AG04450 (cell line): ENCODE data around the gene BZW1. TPM values are rescaled to one million over a fixed set of nuclear protein-coding genes. Genes with fewer than 3 reads are reported as not detected.
"Not testable (repeated sequence)": the region's sequence is repeated elsewhere in the genome, so short reads cannot be mapped to it uniquely, and the experiment has no call there.

Source experiments
- CTCF ChIA-PET: fragments of 300-600, 350-600 bp; formaldehyde crosslinking; extraction: SDS; loops from one replicate; lab custom pipeline; 2022; ENCODE audit warnings: antibody characterized with exemption, inconsistent platforms; lab: Charles Lee
- POLR2A ChIA-PET: fragments of 350-600 bp; formaldehyde crosslinking; extraction: SDS; loops from one replicate; lab custom pipeline; 2021; ENCODE audit warnings: antibody characterized with exemption, inconsistent platforms; lab: Yijun Ruan, JAX
- DNase-seq: peaks from one replicate; pipeline ENCODE4 v3.0.0-alpha.2; 2011; ENCODE audit warnings: low read depth, low spot score
- H3K27ac ChIP-seq: one replicate; pipeline ENCODE4 v1.5.1; 2012; ENCODE audit warnings: low read depth, low read length, control low read depth
- H3K27me3 ChIP-seq: one replicate; pipeline ENCODE4 v1.6.0; 2012; ENCODE audit warnings: low read length; ENCODE audit not compliant: control insufficient read depth, insufficient read depth
- H3K4me3 ChIP-seq: 2 replicates; pipeline ENCODE4 v1.5.1; 2011; ENCODE audit warnings: mild to moderate bottlenecking, low read depth, low read length, control low read depth
- H3K9me3 ChIP-seq: 2 replicates; pipeline ENCODE4 v1.5.1; 2012; ENCODE audit warnings: low read length; ENCODE audit not compliant: control insufficient read depth, insufficient read depth
- CTCF ChIP-seq: IDR thresholded peaks from 2 replicates; pipeline ENCODE4 v1.5.1; 2011; ENCODE audit warnings: low read depth, low read length, control low read depth, inconsistent platforms
- polyA plus RNA-seq: library from polyadenylated mRNA; depleted of rRNA; stranded (reverse); fragments of >200 nt; gene quantifications from 2 replicates; pipeline ENCODE4 v1.2.3, GENCODE V29; 2011

Gene BZW1
- polyA plus RNA-seq, 1 experiment: 376 TPM

GRCh38 chr2:200796561-200796960 lies 15.1 kb upstream of the BZW1 start:
- ChIA-PET CTCF (no interaction called here), POLR2A (no interaction called here)
- H3K27ac ChIP-seq: no peak overlapping the region
- no peak overlapping the region for H3K4me3 ChIP-seq
- TF ChIP-seq CTCF: no peak
- DNase-seq: no peak
- no peaks in the 10 kb centered on the region for H3K9me3 ChIP-seq
- H3K27me3 ChIP-seq: no peaks in the 10 kb centered on the region

GRCh38 chr2:200797242-200797770 lies 14.4 kb upstream of the BZW1 start:
- DNase-seq: no peak
- Histone ChIP-seq H3K4me3 (no peak overlapping the region), H3K9me3 (no peaks in the 10 kb centered on the region), H3K27me3 (no peaks in the 10 kb centered on the region), H3K27ac (no peak overlapping the region)
- ChIA-PET POLR2A (no interaction called here), CTCF (no interaction called here)
- no peak for TF ChIP-seq CTCF

GRCh38 chr2:200798514-200798913 lies 13.2 kb upstream of the BZW1 start:
- no peak for DNase-seq
- Histone ChIP-seq H3K4me3 (no peak overlapping the region), H3K9me3 (no peaks in the 10 kb centered on the region), H3K27me3 (no peaks in the 10 kb centered on the region), H3K27ac (no peak overlapping the region)
- no peak for TF ChIP-seq CTCF
- CTCF ChIA-PET: no interaction called here
- POLR2A ChIA-PET: no interaction called here

GRCh38 chr2:200800458-200800857 lies 11.3 kb upstream of the BZW1 start:
- POLR2A ChIA-PET: no interaction called here
- Histone ChIP-seq H3K9me3 (no peaks in the 10 kb centered on the region), H3K4me3 (no peak overlapping the region), H3K27me3 (no peaks in the 10 kb centered on the region), H3K27ac (no peak overlapping the region)
- TF ChIP-seq CTCF: no peak
- CTCF ChIA-PET: no interaction called here
- DNase-seq: no peak

GRCh38 chr2:200801431-200801830 lies 10.3 kb upstream of the BZW1 start:
- CTCF ChIA-PET, POLR2A ChIA-PET, H3K27ac ChIP-seq, DNase-seq, H3K4me3 ChIP-seq, H3K9me3 ChIP-seq, H3K27me3 ChIP-seq: not testable (repeated sequence)
